A549 treated with RU486 at 1 μM for 4 hours (cell line): Measurements from ENCODE around the gene HEATR5B. TPM values are rescaled to one million over a fixed set of nuclear protein-coding genes. Genes with fewer than 3 reads are reported as not detected.

ENCODE experiments used
- total RNA-seq: library from RNA; stranded (reverse); fragments of 200-300 nt; extraction: Qiagen RNA extraction; gene quantifications from 5 replicates; pipeline ENCODE4 v1.2.3, GENCODE V29; 2022; ENCODE audit warnings: low read depth

The HEATR5B gene
- 4.6 to 7.0 TPM (median 6.7 TPM) in 5 replicates for total RNA-seq

GRCh38 chr2:37083873-37084794 lies at the start of gene HEATR5B, which contains the start of gene GPATCH11:
HEATR5B (minus strand) TSS chr2:37084372; CDS start chr2:37083414, 958 bp downstream.
GPATCH11 (plus strand) TSS chr2:37084518; CDS start chr2:37088382, 3,864 bp downstream.

GRCh38 chr2:36966370-36967235 lies 117.6 kb downstream of the HEATR5B start, which contains the start of gene STRN:
STRN (minus strand) TSS chr2:36966536; CDS start chr2:36966463, 73 bp downstream.

Other genes with a start within 250 kb of the HEATR5B start
- gene STRN, start 117.8 kb downstream of the HEATR5B start, total RNA-seq: 10.8 to 18.7 TPM (median 16.4 TPM) in 5 replicates
- gene GPATCH11, start 146 bp upstream of the HEATR5B start, total RNA-seq: 7.4 to 12.1 TPM (median 9.9 TPM) in 5 replicates
- 12.9 to 32.6 TPM (median 24.1 TPM) in 5 replicates for gene EIF2AK2, start 72.6 kb upstream of the HEATR5B start, total RNA-seq
- gene SULT6B1, start 104.3 kb upstream of the HEATR5B start, total RNA-seq: not detected in 5 replicates
- gene CEBPZOS, start 112.1 kb upstream of the HEATR5B start, total RNA-seq: 39.2 to 43.9 TPM (median 42.8 TPM) in 5 replicates
- 63.4 to 96.8 TPM (median 73.8 TPM) in 5 replicates for gene CEBPZ, start 147.2 kb upstream of the HEATR5B start, total RNA-seq
- 15.6 to 20.7 TPM (median 19.8 TPM) in 5 replicates for gene NDUFAF7, start 147.3 kb upstream of the HEATR5B start, total RNA-seq
- gene PRKD3, start 240.5 kb upstream of the HEATR5B start, total RNA-seq: 7.1 to 14.3 TPM (median 12.7 TPM) in 5 replicates